Neural cell (in vitro differentiated cells): ENCODE measurements around the gene ZZZ3.

Experiments used
- CTCF ChIP-seq: fragments of 450-650 bp; IDR thresholded peaks from 2 replicates; pipeline ENCODE4 v1.5.1; 2014; ENCODE audit warnings: antibody characterized with exemption, mild to moderate bottlenecking, moderate library complexity; ENCODE audit not compliant: poor library complexity, severe bottlenecking
- POLR2AphosphoS5 ChIP-seq: IDR thresholded peaks from 2 replicates; pipeline ENCODE4 v1.6.1; 2012
- TF ChIP-seq, protein P1 (sequence below): IDR thresholded peaks from 2 replicates; pipeline ENCODE4 v1.6.1; 2012; ENCODE audit warnings: borderline replicate concordance

GRCh38 chr1:77668924-77669449 is 13.5 kb downstream of the ZZZ3 start:
- TF ChIP-seq CTCF (no peak), POLR2AphosphoS5 (no peak)
- TF ChIP-seq, protein P1, sequence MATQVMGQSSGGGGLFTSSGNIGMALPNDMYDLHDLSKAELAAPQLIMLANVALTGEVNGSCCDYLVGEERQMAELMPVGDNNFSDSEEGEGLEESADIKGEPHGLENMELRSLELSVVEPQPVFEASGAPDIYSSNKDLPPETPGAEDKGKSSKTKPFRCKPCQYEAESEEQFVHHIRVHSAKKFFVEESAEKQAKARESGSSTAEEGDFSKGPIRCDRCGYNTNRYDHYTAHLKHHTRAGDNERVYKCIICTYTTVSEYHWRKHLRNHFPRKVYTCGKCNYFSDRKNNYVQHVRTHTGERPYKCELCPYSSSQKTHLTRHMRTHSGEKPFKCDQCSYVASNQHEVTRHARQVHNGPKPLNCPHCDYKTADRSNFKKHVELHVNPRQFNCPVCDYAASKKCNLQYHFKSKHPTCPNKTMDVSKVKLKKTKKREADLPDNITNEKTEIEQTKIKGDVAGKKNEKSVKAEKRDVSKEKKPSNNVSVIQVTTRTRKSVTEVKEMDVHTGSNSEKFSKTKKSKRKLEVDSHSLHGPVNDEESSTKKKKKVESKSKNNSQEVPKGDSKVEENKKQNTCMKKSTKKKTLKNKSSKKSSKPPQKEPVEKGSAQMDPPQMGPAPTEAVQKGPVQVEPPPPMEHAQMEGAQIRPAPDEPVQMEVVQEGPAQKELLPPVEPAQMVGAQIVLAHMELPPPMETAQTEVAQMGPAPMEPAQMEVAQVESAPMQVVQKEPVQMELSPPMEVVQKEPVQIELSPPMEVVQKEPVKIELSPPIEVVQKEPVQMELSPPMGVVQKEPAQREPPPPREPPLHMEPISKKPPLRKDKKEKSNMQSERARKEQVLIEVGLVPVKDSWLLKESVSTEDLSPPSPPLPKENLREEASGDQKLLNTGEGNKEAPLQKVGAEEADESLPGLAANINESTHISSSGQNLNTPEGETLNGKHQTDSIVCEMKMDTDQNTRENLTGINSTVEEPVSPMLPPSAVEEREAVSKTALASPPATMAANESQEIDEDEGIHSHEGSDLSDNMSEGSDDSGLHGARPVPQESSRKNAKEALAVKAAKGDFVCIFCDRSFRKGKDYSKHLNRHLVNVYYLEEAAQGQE = no peak
